Vagina (tissue), 2 donors: ENCODE measurements around the gene CAB39L.

Experiments used
- POLR2A ChIP-seq, 2 donors: fragments of 450-650 bp; IDR thresholded peaks; one replicate each; pipeline ENCODE4 v1.6.1; 2017; ENCODE audit warnings: antibody characterized with exemption in 2 of 2, mild to moderate bottlenecking in 2 of 2, moderate library complexity in 2 of 2
- TF ChIP-seq, protein P1 (sequence below), 3 experiments: fragments of 450-650 bp in 2 of 3; fragments of 200-600 bp in 1 of 3; sonication (generic) in 1 of 3; IDR thresholded peaks; one replicate each; pipeline ENCODE4 v1.5.1; 2017 to 2019; ENCODE audit warnings: antibody characterized with exemption in 3 of 3, mild to moderate bottlenecking in 2 of 3, moderate library complexity in 2 of 3

DNA sequence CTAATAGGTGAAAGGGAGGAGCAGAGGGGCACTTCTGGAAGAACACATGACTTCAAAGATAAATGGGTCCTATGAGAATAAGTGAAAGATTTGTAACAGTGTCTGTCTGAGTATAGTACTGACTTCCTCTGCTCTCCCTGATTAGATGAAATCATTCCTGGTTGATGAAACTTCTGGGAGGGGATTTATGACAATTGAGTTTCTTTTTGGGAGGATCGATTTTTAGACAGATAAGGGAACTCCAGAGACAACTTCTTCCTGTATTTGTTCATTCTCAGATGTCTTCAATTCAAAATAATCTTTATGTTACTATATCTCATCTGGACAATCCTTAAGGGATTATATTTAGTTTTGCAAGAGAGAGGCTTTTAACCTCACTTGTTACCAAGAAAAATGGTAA lies 20.2 kb upstream of the CAB39L start:
- TF ChIP-seq, protein P1, sequence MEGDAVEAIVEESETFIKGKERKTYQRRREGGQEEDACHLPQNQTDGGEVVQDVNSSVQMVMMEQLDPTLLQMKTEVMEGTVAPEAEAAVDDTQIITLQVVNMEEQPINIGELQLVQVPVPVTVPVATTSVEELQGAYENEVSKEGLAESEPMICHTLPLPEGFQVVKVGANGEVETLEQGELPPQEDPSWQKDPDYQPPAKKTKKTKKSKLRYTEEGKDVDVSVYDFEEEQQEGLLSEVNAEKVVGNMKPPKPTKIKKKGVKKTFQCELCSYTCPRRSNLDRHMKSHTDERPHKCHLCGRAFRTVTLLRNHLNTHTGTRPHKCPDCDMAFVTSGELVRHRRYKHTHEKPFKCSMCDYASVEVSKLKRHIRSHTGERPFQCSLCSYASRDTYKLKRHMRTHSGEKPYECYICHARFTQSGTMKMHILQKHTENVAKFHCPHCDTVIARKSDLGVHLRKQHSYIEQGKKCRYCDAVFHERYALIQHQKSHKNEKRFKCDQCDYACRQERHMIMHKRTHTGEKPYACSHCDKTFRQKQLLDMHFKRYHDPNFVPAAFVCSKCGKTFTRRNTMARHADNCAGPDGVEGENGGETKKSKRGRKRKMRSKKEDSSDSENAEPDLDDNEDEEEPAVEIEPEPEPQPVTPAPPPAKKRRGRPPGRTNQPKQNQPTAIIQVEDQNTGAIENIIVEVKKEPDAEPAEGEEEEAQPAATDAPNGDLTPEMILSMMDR (IDR thresholded peaks at IDR 0.05) = no peak
- TF ChIP-seq POLR2A (IDR thresholded peaks at IDR 0.05) = no peak
